Inferior parietal cortex (tissue), 1 donor: ENCODE measurements around the gene PTGES3L.
"Not testable (repeated sequence)": the region's sequence is repeated elsewhere in the genome, so short reads cannot be mapped to it uniquely, and the experiment has no call there.

Experiments
- DNase-seq: peaks from one replicate; pipeline ENCODE4 v3.0.0-alpha.2; 2016; ENCODE audit errors: extremely low spot score

The PTGES3L gene

DNA sequence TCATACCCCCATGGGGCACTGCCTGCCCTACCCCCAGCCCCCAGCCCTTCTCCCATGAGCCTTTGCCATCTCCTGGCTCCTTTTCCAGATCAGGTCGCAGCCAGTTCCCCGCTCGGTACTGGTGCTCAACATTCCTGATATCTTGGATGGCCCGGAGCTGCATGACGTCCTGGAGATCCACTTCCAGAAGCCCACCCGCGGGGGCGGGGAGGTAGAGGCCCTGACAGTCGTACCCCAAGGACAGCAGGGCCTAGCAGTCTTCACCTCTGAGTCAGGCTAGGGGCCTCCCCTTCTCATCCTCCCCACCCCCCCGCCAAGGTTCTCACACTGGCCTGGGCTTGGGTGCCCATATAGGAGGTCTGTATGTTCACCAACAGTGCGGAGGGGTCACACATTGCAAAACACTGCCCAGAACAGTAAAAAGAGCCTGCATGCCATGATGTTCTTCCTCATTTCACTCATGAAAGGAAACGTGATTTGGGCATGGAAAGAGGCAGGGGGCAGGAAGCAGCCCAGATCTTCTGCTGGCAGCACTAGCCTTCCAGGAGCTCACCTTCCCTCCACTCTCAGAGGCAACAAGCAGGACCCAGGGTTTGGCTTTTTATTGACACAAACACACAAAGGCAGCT, 34.3 kb upstream of the PTGES3L start:
- no peak for DNase-seq

DNA sequence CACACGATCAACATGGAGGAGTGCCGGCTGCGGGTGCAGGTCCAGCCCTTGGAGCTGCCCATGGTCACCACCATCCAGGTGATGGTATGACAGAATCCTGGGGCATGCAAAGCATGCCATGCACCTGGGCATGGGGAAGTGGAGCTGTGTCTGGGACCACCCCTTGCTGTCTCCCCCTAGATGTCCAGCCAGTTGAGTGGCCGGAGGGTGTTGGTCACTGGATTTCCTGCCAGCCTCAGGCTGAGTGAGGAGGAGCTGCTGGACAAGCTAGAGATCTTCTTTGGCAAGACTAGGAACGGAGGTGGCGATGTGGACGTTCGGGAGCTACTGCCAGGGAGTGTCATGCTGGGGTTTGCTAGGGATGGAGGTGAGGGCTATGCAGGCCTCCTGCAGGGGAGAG, 33.4 kb upstream of the PTGES3L start:
- DNase-seq: no peak

GRCh38 chr17:43011728-43012472, 32.0 kb upstream of the PTGES3L start:
- no peak for DNase-seq

GRCh38 chr17:43010667-43011308, 30.9 kb upstream of the PTGES3L start:
- no peak for DNase-seq

GRCh38 chr17:43006639-43007551, 27.0 kb upstream of the PTGES3L start, which contains the start of gene IFI35:
Gene IFI35 (plus strand): TSS chr17:43006784. CDS start chr17:43006948, 164 bp downstream.
- peak; percentile 68 for DNase-seq

DNA sequence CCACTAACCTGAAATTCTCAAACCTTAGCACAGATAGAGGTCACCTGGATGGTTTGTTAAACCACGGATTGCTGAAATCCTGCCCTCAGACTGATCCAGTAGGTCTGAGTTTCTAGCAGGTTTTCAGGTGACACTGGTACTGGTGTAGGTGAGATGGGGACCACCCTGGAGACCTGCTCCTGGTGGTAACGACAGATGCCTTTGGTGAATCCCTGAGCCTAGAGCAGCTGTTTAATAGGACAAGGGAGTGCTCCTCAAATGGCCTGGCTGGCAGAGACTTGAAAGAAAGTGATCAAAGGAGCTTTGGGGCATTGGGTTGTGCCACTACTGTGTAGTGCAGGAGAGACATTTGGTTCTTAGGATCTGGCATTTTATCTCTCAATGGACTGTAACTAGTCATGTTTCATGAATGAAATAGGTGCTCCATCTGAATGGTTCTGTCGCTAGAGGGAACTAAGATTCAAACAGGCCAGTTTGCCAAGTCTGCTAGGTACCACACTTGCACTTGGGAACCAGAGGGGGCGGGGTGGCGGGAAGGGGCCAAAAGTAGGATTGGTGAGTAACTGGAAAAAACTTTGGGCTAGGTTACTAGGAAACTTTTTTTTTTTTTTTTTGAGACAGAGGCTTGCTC, 23.8 kb upstream of the PTGES3L start:
- DNase-seq: no peak

DNA sequence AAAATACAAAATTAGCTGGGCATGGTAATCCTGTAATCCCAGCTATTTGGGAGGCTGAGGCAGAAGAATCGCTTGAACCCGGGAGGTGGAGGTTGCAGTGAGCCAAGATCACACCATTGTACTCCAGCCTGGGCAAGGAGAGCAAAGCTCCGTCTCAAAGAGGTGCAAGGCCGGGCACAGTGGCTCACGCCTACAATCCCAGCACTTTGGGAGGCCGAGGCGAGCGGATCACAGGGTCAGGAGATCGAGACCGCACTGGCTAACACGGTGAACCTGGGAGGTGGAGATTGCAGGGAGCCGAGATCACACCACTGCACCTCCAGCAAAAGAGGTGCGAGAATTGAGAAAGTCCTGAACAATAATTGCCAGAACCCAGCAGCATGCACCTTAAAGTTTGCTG, 21.0 kb upstream of the PTGES3L start:
- DNase-seq: not testable (repeated sequence)

GRCh38 chr17:42999003-42999525, 19.2 kb upstream of the PTGES3L start:
- DNase-seq: no peak

GRCh38 chr17:42997984-42998938, 18.4 kb upstream of the PTGES3L start, which contains the start of gene RPL27:
Gene RPL27 (plus strand): TSS chr17:42998419. CDS start chr17:42998751, 332 bp downstream.
- peak; percentile 100 for DNase-seq

DNA sequence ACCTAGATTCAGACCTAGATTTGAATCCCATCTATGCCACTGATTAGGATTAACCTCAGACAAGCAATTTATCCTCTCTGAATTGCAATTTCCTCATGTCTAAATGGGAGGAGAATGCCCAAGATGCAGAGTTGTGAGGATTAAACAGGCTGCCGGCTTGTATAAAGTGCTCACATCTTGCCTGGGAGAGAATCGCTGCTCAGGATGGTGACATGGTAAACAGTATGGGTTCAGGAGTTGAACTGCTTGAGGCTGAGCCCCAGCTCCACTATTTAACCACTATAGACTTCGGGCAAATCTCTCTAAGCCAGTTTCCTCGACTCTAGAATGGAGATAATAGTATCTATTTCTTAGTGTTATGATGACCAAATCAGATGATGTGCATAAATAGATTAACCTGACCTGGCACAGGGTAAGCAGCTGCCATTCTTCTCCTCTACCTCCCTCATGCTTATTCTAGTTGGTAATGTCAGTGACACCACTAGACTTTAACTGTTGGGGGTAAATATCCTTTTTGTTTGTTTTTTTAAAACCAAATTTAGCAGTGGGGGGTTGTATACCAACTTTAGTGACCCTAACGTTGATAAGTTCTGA, 17.6 kb upstream of the PTGES3L start:
- DNase-seq: no peak

DNA sequence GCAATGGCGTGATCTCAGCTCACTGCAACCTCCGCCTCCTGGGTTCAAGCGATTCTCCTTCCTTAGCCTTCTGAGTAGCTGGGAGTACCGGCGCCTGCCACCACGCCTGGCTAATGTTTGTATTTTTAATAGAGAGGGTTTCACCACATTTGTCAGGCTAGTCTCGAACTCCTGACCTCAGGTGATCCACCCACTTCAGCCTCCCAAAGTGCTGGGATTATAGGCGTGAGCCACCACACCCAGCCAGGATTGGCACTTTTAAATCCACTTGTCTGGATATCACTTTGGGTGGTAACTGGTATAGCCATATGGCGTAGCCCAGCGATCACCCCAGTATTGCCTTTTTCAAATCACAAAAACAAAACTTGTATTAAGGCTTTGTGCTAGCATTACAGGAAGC, 14.0 kb upstream of the PTGES3L start:
- not testable (repeated sequence) for DNase-seq

GRCh38 chr17:42992872-42993271, 13.0 kb upstream of the PTGES3L start:
- no peak for DNase-seq

GRCh38 chr17:42991471-42991870, 11.6 kb upstream of the PTGES3L start:
- DNase-seq: no peak

- no peak for DNase-seq
Measured at GRCh38 chr17:42989726-42990652, 10.1 kb upstream of the PTGES3L start.

- peak; percentile 30 for DNase-seq
Measured at GRCh38 chr17:42989141-42989540, 9.3 kb upstream of the PTGES3L start.

DNA sequence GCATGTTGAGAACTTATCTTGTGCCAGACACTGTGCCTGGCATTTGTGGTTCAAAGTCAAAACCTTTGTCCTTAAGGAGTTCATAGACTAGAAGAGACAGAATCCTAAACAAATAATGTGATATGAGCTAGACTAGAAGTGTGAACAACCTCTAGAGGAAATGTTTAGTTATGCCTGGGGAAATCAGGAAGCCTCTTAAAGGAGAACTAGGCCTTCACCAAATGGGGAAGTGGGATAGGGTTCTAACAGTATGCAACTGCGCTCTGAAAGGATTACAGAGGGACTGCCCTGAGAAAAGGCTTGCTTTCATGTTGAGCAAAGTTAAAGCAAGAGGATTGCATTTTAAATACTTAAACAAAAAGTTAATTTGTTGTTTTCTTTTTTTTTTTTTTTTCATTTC, 5.3 kb upstream of the PTGES3L start:
- no peak for DNase-seq

GRCh38 chr17:42982266-42982665, 2.4 kb upstream of the PTGES3L start:
- no peak for DNase-seq

- DNase-seq: no peak
Measured at GRCh38 chr17:42980766-42981397, 1.0 kb upstream of the PTGES3L start.
